Measurements from ENCODE around the gene ACBD6. TPM values are rescaled to one million over a fixed set of nuclear protein-coding genes. Genes with fewer than 3 reads are reported as not detected.

The ACBD6 gene
- total and polyA plus RNA-seq, 2 of the 4 experiments (the other 2 are of a cell fraction): 52.5 to 59.1 TPM

DNA sequence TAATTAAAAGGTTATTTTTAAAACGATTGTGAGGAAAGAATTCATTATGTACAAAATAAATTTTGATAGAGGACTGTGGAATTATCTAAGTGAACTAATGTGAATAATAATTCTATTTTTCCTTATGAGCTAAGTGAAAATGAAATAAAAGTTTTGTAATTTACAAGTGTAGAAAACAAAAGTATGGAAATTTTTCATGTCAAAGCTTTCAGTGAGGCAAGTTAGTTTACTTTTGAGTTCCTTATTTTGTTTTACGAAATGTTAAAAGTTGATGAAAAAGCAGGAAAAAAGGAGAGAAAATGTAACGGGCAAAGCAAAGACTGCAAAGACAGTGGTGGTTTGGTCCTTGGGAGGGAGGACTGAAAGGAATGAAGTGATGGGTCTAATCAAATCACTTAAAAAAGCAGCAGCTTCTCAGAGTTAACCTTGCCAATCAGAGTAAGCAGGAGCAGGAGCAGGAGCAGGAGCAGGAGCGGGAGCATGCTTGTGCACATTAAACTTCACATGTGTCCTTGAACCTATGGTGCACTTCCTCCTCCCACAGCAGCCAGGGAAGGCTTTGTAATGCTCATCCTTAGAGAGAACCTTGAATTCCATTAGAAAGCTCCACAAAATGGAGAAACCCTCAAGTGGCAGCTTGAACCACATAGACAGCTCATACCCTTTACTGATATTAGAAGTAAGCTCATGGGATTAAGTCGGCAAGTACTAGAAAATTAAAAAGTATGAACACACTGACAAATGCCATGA, 139.0 kb downstream of the ACBD6 start:
- H4K5ac ChIP-seq (ENCODE audit: low read depth, low read length): no peak overlapping the region
- H3K4ac ChIP-seq (ENCODE audit: low read depth, low read length): no peak overlapping the region
- H3K4me2 ChIP-seq (ENCODE audit: low read depth, low read length): no peak overlapping the region
- in situ Hi-C loops (cut with MboI; ENCODE audit: low sequenced_read_pairs) (no loop called here), dilution Hi-C loops (cut with HindIII; ENCODE audit: low sequenced_read_pairs, unreplicated experiment) (no loop called here), intact Hi-C loops (cut with micrococcal nuclease) (loop anchor here (5.0 kb wide), 1 partner anchor 36 kb away; no protein-coding TSS in a partner anchor)
- no peak overlapping the region for H4K8ac ChIP-seq (ENCODE audit: low read depth in 2 of 2, low read length in 2 of 2)
- H3K4me3 ChIP-seq (ENCODE audit: insufficient read depth, low read depth, low read length): no peak overlapping the region
- no peak overlapping the region for H2BK5ac ChIP-seq (ENCODE audit: low read depth, low read length, poor library complexity, severe bottlenecking)
- no TSS peak for BruUV-seq (replicated peaks)
- peak overlapping the region; percentile 2; the same call in 1 of the 2 replicates for H3K23ac ChIP-seq (ENCODE audit: low read depth, low read length)
- H3K79me1 ChIP-seq (ENCODE audit: low read depth in 1 of 2, low read length in 2 of 2): peaks cover 4 to 32% of the 10 kb centered on the region in 2 experiments; a peak in 3 of 4 replicates
- no peak overlapping the region for H4K91ac ChIP-seq (ENCODE audit: insufficient read depth, low read depth, low read length)
- no peak overlapping the region for H3K18ac ChIP-seq (ENCODE audit: low read depth, low read length)
- 100% methylated on average over 1 to 2 of the region's 5 CpGs for WGBS, 2 experiments (ENCODE audit: extremely low coverage in 2 of 2, insufficient read length in 1 of 2)
- H3K56ac ChIP-seq (ENCODE audit: extremely low read depth, insufficient read depth, low read length): no peak overlapping the region
- peaks cover 3% of the 10 kb centered on the region; the same call in 1 of the 2 replicates for H3K9me1 ChIP-seq (ENCODE audit: insufficient read depth, low read length)
- POLR2A ChIA-PET (ENCODE audit: unreplicated experiment): no interaction called here
- DNase-seq (no peak), ATAC-seq (ENCODE audit: low read depth) (no peak)
- H3K27ac ChIP-seq (ENCODE audit: insufficient read depth, low read length): no peak overlapping the region
- H2AFZ ChIP-seq (replicated peaks; ENCODE audit: low read length, poor library complexity): no peak overlapping the region
- H2AK5ac ChIP-seq (ENCODE audit: low read depth, low read length): no peak overlapping the region
- H2BK20ac ChIP-seq (ENCODE audit: low read depth, low read length): no peak overlapping the region
- H3K9ac ChIP-seq (ENCODE audit: low read depth, low read length): no peak overlapping the region
- peaks cover 4% of the 10 kb centered on the region; the same call in 1 of the 2 replicates for H3K4me1 ChIP-seq (ENCODE audit: control insufficient read depth, insufficient read depth, low read length)
- H3K36me3 ChIP-seq (ENCODE audit: control insufficient read depth, insufficient read depth, low read length): no peaks in the 10 kb centered on the region
- H2BK120ac ChIP-seq (ENCODE audit: low read depth, low read length): no peak overlapping the region
- peaks cover 6% of the 10 kb centered on the region; the same call in 1 of the 2 replicates for H4K20me1 ChIP-seq (ENCODE audit: insufficient read depth, low read length)
- no peaks in the 10 kb centered on the region for H3K9me3 ChIP-seq (ENCODE audit: control insufficient read depth, insufficient read depth, low read length)
- no peak overlapping the region for H2AK9ac ChIP-seq (replicated peaks; ENCODE audit: low read depth, low read length, poor library complexity)
- no peak overlapping the region for H2BK15ac ChIP-seq (ENCODE audit: low read depth, low read length)
- CTCF ChIA-PET: no interaction called here
- no peak overlapping the region for H3K14ac ChIP-seq (replicated peaks; ENCODE audit: low read depth, low read length)
- H3K27me3 ChIP-seq (ENCODE audit: control insufficient read depth, insufficient read depth, low read length): no peaks in the 10 kb centered on the region
- TF ChIP-seq, protein P1, sequence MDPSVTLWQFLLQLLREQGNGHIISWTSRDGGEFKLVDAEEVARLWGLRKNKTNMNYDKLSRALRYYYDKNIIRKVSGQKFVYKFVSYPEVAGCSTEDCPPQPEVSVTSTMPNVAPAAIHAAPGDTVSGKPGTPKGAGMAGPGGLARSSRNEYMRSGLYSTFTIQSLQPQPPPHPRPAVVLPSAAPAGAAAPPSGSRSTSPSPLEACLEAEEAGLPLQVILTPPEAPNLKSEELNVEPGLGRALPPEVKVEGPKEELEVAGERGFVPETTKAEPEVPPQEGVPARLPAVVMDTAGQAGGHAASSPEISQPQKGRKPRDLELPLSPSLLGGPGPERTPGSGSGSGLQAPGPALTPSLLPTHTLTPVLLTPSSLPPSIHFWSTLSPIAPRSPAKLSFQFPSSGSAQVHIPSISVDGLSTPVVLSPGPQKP (IDR thresholded peaks at IDR 0.05; ENCODE audit: borderline replicate concordance, low read depth, low read length): no peak
- no peak for TF ChIP-seq MAZ (IDR thresholded peaks at IDR 0.05; ENCODE audit: borderline replicate concordance, low read depth, low read length)
- no peak for TF ChIP-seq MAFK (IDR thresholded peaks at IDR 0.05; ENCODE audit: low read depth, low read length)
- TF ChIP-seq POLR2A (IDR thresholded peaks at IDR 0.05; ENCODE audit: low read depth, low read length): no peak
- no peak for TF ChIP-seq FOS (IDR thresholded peaks at IDR 0.05; ENCODE audit: low read depth, low read length)
- TF ChIP-seq BHLHE40 (IDR thresholded peaks at IDR 0.05; ENCODE audit: low read depth, low read length): no peak
- TF ChIP-seq SMC3 (IDR thresholded peaks at IDR 0.05; ENCODE audit: low read depth, low read length): no peak
- TF ChIP-seq MXI1 (IDR thresholded peaks at IDR 0.05; ENCODE audit: borderline replicate concordance, low read depth, low read length): no peak
- TF ChIP-seq RFX5 (IDR thresholded peaks at IDR 0.05; ENCODE audit: low read depth, low read length): no peak
- TF ChIP-seq, protein P2, sequence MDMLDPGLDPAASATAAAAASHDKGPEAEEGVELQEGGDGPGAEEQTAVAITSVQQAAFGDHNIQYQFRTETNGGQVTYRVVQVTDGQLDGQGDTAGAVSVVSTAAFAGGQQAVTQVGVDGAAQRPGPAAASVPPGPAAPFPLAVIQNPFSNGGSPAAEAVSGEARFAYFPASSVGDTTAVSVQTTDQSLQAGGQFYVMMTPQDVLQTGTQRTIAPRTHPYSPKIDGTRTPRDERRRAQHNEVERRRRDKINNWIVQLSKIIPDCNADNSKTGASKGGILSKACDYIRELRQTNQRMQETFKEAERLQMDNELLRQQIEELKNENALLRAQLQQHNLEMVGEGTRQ (IDR thresholded peaks at IDR 0.05; ENCODE audit: low read depth, low read length): no peak
- TF ChIP-seq NFE2L2 (IDR thresholded peaks at IDR 0.05; ENCODE audit: low read depth, low read length): no peak
- TF ChIP-seq RAD21 (IDR thresholded peaks at IDR 0.05; ENCODE audit: low read length): no peak
- no peak for TF ChIP-seq CEBPB (IDR thresholded peaks at IDR 0.05; ENCODE audit: low read depth, low read length)
- TF ChIP-seq CHD1 (IDR thresholded peaks at IDR 0.05; ENCODE audit: low read depth, low read length): no peak
- TF ChIP-seq RCOR1 (IDR thresholded peaks at IDR 0.05; ENCODE audit: insufficient replicate concordance, low read length): no peak
